SU-DHL-6 (cell line): Measurements from ENCODE around the gene PIK3C2B.

Source experiments
- EZH2phosphoT487 ChIP-seq: fragments of 200-600 bp; sonication (generic), shearing (Covaris generic); conservative IDR thresholded peaks from 2 replicates; pipeline ENCODE4 v1.6.1; 2018; ENCODE audit warnings: mild to moderate bottlenecking, antibody characterized with exemption, low read length, moderate library complexity, mixed read lengths
- TF ChIP-seq, protein P1 (sequence below): fragments of 200-600 bp; sonication (generic); IDR thresholded peaks from one replicate; pipeline ENCODE4 v1.5.1; 2017; ENCODE audit warnings: antibody characterized with exemption, mild to moderate bottlenecking, low read length, moderate library complexity; ENCODE audit not compliant: insufficient read depth, poor library complexity, severe bottlenecking

DNA sequence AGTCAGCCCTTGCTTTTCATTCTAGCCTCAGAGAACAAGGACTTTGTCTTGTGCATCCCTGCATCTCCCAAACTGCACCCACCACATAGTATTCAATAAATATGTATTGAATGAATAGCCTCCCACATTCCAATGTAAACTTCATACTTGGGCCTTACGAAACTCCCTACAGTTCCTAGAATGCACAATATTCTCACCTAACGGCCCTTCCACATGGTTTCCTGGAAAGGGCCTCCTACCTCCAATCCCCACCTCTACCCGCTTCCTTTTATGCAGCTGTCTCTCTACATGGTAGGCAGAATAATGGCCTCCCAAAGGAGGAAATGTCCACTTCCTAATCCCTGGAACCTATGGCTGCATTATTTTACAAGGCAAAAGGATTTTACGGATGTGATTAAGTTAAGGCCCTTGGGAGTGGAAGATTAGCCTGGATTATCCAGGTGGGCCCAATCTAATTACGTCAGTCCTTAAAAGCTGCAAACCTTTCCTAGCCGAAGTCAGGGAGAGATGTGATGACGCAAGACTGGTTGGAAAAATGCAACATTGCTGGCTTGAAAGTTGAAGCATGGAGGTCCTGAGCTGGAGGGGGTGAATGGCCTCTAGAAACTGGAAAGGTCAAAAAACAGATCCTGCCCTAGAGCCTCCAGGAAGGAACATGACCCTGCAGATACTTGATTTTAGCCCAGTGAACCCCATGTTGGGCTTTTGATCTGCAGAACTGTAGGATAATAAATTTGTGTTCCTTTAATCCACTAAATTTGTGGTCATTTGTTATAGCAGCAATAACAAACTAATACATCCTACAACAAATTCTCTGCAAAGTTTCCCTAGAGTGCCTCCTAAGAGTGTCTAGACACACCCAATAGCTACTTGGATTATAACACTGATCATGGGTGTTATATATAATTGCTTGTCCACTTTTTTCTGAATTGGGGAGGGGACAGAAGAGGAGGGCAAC is 5.2 kb upstream of the PIK3C2B start:
- TF ChIP-seq, protein P1, sequence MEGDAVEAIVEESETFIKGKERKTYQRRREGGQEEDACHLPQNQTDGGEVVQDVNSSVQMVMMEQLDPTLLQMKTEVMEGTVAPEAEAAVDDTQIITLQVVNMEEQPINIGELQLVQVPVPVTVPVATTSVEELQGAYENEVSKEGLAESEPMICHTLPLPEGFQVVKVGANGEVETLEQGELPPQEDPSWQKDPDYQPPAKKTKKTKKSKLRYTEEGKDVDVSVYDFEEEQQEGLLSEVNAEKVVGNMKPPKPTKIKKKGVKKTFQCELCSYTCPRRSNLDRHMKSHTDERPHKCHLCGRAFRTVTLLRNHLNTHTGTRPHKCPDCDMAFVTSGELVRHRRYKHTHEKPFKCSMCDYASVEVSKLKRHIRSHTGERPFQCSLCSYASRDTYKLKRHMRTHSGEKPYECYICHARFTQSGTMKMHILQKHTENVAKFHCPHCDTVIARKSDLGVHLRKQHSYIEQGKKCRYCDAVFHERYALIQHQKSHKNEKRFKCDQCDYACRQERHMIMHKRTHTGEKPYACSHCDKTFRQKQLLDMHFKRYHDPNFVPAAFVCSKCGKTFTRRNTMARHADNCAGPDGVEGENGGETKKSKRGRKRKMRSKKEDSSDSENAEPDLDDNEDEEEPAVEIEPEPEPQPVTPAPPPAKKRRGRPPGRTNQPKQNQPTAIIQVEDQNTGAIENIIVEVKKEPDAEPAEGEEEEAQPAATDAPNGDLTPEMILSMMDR: no peak
- TF ChIP-seq EZH2phosphoT487: no peak
